ENCODE measurements around the gene TMEM40. TPM values are rescaled to one million over a fixed set of nuclear protein-coding genes. Genes with fewer than 3 reads are reported as not detected.

Gene TMEM40
- total RNA-seq = not detected

- TF ChIP-seq CTCF (IDR thresholded peaks at IDR 0.05) = no peak
- no peak for ATAC-seq (ENCODE audit: low FRiP score)
- no peak for DNase-seq (ENCODE audit: low spot score)
These were observed at the start of gene TMEM40 for GRCh38 chr3:12759097-12759679. TSS of gene TMEM40 (minus strand) at chr3:12759259. CDS start at chr3:12749832, 9,427 bp downstream.

GRCh38 chr3:12808587-12808986 is 49.5 kb upstream of the TMEM40 start:
- DNase-seq (ENCODE audit: low spot score) = no peak
- ATAC-seq (ENCODE audit: low FRiP score) = no peak
- TF ChIP-seq CTCF (IDR thresholded peaks at IDR 0.05) = no peak

- DNase-seq (ENCODE audit: low spot score) (no peak), ATAC-seq (ENCODE audit: low FRiP score) (no peak)
- TF ChIP-seq CTCF (IDR thresholded peaks at IDR 0.05) = no peak
These were observed 48.7 kb upstream of the TMEM40 start for GRCh38 chr3:12807601-12808359.

- ATAC-seq (ENCODE audit: low FRiP score) = no peak
- TF ChIP-seq CTCF (IDR thresholded peaks at IDR 0.05) = no peak
- no peak for DNase-seq (ENCODE audit: low spot score)
These were observed 48.0 kb upstream of the TMEM40 start for GRCh38 chr3:12807066-12807465.

- no peak for ATAC-seq (ENCODE audit: low FRiP score)
- no peak for TF ChIP-seq CTCF (IDR thresholded peaks at IDR 0.05)
- DNase-seq (ENCODE audit: low spot score) = no peak
These were observed 44.3 kb upstream of the TMEM40 start for GRCh38 chr3:12803371-12803770.

GRCh38 chr3:12799525-12800440 is 40.7 kb upstream of the TMEM40 start:
- DNase-seq (ENCODE audit: low spot score) (no peak), ATAC-seq (ENCODE audit: low FRiP score) (no peak)
- no peak for TF ChIP-seq CTCF (IDR thresholded peaks at IDR 0.05)
